ENCODE data around the gene CDH26.
"Not testable (repeated sequence)": the region's sequence is repeated elsewhere in the genome, so short reads cannot be mapped to it uniquely, and the experiment has no call there.

The CDH26 gene

GRCh38 chr20:59942245-59942644 is 16.0 kb upstream of the CDH26 start:
- no peak for DNase-seq

DNA sequence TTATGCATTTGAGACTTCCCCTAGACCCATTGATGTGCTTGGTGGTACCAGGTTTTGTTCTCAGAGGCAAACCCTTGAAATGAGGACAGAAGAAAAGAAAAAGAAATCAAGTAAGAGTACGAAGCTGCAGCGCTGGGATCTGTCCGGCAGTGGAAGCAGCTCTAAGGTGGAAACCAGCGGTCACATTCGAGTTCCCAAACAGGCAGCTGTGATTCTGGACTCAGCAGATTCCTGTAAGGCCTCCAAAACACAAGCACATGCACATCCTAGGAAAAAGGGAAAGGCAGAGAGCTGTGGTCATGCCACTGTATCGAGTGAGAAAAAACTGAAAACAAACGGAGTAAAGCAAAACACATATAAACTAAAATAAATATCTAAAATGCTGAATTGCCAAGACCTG is 13.5 kb upstream of the CDH26 start:
- DNase-seq, result no peak

DNA sequence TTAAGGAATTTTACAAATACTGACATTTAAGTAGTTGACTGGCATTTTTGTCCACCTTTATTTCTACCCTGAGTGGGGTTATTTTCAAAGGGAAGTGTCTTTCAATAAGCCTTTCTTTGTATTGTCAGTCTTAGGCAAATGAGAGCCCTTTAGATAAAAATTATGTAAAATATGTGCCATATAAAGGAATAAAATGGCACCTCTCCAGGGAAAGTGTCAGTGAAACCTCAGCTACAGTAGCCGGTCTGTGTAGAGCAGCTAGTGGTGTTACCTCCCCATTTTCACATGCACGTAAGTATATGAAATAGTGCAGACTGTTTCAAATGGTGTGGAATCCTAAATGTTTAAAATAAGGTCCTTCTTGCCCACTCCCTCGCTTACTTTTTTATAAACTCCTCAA is 13.0 kb upstream of the CDH26 start:
- no peak for DNase-seq

GRCh38 chr20:59945731-59946130 is 12.5 kb upstream of the CDH26 start:
- DNase-seq, result no peak

- DNase-seq, result no peak
These were observed 10.8 kb upstream of the CDH26 start for GRCh38 chr20:59947376-59947775.

- peak; percentile 62 for DNase-seq
These were observed 10.0 kb upstream of the CDH26 start for GRCh38 chr20:59948212-59948611.

- DNase-seq, result peak; percentile 73
These were observed 9.1 kb upstream of the CDH26 start for GRCh38 chr20:59948828-59949720.

GRCh38 chr20:59949911-59950310 is 8.3 kb upstream of the CDH26 start:
- no peak for DNase-seq

GRCh38 chr20:59954718-59955117 is 3.5 kb upstream of the CDH26 start:
- DNase-seq, result no peak

DNA sequence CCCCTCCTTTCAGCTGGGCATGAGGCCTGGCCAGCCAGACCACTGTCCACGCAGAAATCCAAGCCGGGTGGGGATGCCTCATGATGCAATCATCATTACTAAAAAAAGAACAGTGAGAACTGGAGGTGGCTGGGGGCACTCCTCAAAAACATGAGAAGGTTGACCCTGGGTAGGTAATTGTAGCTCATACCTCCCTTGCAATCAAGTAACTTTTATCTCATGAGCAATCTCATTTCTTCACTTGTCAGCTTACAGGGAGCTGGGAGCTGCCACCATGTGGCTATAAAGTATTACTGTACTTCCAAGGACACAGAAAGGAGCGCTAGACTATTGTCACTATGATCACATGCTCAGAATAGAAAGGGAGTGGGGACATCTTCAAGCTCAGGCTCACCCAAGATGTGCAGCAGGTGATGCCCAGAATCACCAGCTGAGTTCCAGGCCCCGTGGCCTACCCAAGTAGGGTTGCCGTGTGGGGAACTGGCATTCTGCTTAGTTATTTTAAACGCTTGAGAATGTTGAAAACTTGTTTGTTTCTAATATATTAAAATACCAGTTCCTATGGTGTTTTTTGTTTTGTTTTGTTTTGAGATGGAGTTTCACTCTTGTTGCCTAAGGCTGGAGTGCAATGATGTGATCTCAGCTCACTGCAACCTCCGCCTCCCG is 3.0 kb upstream of the CDH26 start:
- DNase-seq, result peak; percentile 64

- DNase-seq, result not testable (repeated sequence)
These were observed 655 bp upstream of the CDH26 start for GRCh38 chr20:59957568-59957967.

DNA sequence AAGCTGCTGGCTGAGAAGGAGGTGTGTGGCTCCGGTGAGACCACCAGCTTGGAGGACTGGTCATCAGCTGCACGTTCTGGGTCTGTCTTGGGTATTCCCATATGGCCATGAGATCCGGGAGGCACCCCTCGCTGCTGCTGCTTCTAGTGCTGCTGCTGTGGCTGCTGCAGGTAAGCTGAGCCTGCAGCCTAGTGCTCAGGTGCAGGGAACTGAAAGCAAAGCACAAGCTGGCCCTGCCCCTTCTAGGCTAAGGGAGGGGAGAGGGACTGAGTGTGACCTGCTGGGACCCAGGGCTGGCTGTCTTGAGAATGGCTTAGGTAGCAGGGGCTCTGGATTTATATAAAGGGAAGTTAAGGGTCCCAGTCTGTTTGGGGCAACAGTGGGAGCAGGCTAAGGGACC is 403 bp downstream of the CDH26 start:
- DNase-seq, result no peak

GRCh38 chr20:59961423-59961822 is 3.2 kb downstream of the CDH26 start:
- no peak for DNase-seq

DNA sequence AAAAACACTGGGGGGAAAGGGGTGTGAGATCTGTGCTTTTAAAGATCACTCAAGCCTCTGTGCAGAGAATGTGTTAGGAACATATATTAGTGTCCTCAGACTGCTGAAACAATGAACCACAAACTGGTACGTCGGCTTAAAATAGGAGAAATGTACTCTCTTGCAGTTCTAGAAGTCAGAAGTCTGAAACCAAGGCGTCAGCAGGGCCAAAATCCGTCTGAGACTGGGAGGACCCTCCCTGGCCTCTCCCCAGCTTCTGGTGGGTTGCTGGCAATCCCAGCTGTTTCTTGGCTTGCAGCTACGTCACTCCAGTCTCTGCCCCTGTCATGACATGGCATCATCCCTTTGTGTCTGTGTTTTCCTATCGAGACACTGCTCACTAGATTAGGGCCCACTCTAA is 3.9 kb downstream of the CDH26 start:
- no peak for DNase-seq

- DNase-seq, result no peak
These were observed 8.2 kb downstream of the CDH26 start for GRCh38 chr20:59966428-59966827.

DNA sequence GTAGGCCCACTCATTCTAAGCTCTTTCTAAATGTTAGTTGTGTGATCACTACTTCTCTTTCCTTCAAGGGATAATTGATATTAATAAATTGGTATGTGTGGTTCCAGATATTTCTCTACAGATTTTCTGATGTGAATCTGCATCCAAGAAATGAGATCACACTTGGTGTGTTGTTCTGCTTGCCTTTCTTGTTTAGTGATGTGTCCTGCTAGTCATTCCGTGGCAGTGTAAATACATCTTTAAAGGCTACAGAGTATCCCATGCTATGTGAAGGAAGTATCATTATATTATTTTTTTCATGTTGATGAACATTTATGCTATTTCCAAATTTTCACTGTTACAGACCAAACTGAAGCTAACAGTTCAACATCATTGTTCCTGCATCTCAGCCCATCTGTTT is 13.2 kb downstream of the CDH26 start:
- DNase-seq, result no peak

DNA sequence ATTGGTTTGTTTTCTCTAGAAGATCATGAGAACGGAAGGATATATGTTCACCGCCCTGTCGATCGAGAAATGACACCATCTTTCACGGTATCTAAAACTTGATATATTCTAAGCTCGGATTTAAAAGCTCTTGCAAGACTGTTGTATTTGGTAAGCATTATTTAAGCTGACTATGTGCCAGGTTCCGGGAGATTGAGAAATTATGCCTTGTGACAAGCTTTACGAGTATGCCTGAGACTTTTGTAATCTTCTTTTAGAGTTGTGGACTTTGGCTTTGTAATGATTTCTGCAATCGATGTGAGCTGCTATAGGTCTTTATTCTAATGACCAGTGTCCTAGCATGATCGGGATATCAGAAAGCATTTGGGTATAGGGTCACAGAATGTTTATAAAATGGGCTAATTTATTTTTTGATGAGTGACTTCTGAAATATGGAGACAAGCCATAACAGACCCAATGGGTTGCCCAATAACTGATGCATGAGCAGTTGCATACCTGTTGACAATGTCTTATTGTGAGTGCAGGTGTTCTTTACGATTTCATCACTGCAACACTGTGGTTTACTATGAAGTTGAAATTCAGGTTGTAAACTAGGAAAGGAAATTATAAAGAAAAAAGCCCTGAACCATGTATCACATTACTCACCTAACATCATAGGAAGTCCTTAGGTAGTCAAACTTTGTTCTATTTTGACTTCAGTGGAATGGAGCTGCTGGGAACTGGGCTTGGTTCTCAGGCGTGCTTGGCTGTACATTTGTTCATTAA is 14.0 kb downstream of the CDH26 start:
- no peak for DNase-seq

DNA sequence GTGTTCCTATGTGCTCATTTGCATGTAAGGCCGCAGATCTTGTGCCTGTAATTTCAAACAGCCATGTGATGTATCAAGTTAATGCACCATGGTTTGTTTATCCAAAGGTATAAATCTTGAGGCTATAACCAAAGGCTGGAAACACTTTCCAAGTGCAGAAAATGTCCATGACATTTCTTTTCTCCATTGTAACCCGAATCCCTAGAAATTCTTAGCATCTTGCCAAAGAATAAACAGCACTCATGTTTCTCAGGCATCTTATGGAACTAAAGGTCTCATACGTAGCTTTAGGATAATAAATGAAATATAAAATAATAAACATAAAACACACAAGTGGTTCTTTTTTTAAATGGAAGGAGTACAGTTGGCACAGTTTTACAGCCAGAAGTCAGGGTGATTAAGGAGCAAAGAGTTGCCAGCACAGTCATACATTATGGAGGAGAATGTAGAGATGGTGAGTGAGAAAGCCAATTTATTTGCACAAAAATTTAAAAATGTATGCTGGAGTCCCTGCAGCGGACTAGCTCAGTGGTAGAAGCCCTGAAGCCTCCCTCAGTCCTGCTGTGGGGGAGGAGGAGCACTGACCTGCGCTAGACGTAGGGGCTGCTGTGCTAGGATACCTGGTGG is 18.0 kb downstream of the CDH26 start:
- no peak for DNase-seq

GRCh38 chr20:59977086-59977485 is 18.9 kb downstream of the CDH26 start:
- DNase-seq, result no peak

DNA sequence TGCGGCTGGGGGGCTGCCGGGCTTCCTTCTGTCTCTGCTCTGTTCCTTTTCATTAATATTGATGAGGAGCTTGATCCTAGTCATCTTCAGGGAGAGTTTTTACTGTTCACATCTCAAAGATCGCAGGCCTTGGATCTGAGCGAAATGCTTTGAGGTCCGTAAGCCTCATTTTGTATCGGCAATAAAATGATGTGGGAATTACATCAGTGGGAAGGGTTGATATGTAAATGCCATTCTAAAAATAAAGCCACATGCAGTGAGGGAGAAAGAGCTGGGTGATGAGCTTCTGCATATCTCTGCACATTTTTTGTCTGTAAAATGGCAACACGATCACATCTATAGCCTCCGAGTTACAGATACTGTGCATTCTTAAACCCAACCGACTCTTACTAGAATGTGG is 24.9 kb downstream of the CDH26 start:
- DNase-seq, result no peak

DNA sequence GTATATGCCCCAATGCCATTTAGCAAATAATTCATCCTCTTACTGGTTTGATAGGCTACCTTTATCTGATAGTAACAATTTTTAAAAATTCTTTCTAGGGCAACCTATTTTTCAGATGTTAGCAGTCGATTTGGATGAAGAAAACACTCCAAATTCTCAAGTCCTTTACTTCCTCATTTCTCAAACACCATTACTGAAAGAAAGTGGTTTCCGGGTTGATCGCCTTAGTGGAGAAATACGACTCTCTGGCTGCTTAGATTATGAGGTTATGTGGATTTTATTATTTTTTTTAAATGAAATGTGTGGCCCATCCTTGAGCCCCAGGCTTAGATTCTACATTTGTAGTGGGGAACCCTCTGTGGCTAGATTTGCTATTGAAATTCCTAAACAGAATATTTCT is 26.3 kb downstream of the CDH26 start:
- peak; percentile 50 for DNase-seq

DNA sequence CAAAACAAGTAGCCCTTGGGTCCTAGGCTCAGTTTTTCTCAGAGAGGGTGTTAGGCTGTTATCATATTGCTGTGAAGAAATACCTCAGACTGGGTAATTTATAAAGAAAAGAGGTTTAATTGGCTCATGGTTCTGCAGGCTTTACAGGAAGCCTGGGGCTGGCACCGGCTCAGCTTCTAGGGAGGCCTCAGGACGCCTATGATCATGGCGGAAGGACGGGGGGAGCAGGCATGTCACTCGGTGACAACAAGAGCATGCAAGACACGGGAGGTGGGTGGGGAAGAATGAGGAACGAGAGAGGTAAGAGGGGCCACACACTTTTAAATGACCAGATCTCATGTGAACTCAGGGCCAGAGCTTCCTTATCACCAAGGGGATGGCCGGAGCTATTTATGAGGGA is 26.9 kb downstream of the CDH26 start:
- no peak for DNase-seq

DNA sequence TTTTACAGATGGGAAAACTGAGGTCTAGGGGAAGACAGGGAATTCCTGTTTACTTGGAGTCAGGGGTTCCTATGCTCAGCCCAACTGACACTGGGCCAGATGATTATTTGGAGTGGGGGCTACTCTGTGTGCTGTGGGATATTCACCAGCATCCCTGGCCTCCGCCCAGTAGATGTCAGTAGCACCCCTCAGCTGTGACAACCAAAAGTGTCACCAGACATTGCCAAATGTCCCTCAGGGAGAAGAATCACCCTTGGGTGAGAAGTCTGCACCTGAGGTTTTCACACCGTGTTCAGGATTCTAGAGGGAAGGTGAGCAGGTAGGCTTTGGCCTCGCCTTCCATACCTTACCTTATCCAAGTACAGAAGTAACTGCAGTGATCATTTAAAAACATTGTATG is 27.6 kb downstream of the CDH26 start:
- DNase-seq, result peak; percentile 14
